ENCODE measurements around the gene TMEM38A.
A peak's percentile ranks its signal among the peaks of the same experiment; 100 is the strongest.

TMEM38A gene

GRCh38 chr19:16660763-16661479 lies at the start of gene TMEM38A:
Gene TMEM38A, plus strand, starts transcription at chr19:16661139. Its CDS starts 79 bp downstream, at chr19:16661218.
- peak; percentile 65 for DNase-seq (ENCODE audit: extremely low spot score)
- CTCF ChIA-PET = interaction anchor here (1.0 to 1.1 kb wide), 5 partner anchors 9 to 218 kb away, joined by 3 to 4 read pairs (median 3); no protein-coding TSS in a partner anchor
- TF ChIP-seq CTCF (IDR thresholded peaks at IDR 0.05; ENCODE audit: control extremely low read depth, extremely low read depth, low read depth, missing control alignments) = no peak
- POLR2A ChIA-PET = interaction anchor here (0.6 to 2.3 kb wide), 3 partner anchors 17 to 76 kb away, joined by 3 to 14 read pairs (median 6); partner anchors contain the start of gene MED26

DNA sequence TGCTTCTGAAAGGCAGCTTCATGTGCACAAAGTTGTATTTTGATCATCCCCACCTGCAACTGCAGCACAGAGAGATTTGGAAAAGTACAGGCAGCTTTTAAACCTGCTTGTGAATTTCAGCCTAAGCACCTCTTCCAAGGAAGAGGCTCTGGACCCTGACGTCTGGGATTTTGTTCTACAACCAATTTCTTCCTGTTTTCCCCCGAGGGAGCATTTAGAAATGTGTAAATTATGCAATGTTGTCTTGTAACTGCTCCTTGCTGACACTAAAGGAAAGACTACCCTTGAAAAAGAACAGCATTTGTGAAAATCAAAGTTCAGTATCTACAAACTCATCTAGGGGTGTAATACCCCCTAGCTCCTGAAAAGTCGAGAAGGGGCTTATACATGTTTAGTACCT lies 48.3 kb upstream of the TMEM38A start:
- POLR2A ChIA-PET = interaction anchor here (0.5 kb wide), 1 partner anchor 694 kb away, joined by 4 read pairs; no protein-coding TSS in a partner anchor
- TF ChIP-seq CTCF (IDR thresholded peaks at IDR 0.05; ENCODE audit: control extremely low read depth, extremely low read depth, low read depth, missing control alignments) = no peak
- no peak for DNase-seq (ENCODE audit: extremely low spot score)
- CTCF ChIA-PET = interaction anchor here (1.0 to 1.8 kb wide), 4 partner anchors 12 to 37 kb away, joined by 3 to 5 read pairs (median 3); no protein-coding TSS in a partner anchor

DNA sequence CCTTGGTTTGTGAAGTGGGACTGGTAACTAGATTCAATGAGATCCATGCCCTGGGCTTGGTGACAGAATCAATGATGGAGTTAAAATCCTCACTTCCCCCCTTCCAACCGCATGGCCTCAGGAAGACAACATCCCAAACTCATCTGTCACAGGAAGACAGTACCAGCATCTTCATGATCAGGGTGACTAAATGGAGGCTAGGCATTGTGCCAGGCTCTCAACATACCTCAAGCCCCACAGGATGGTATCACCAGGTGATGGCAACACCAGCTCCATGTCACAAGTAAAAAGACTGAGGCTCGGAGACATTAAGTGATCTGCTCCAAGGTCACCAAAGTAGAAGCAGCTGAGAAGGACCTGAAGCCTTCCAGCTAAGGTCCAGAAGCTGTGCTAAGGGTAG lies 47.1 kb upstream of the TMEM38A start:
- ChIA-PET CTCF (no interaction called here), POLR2A (interaction anchor here (0.8 kb wide), 1 partner anchor 11 kb away, joined by 3 read pairs; no protein-coding TSS in a partner anchor)
- no peak for DNase-seq (ENCODE audit: extremely low spot score)
- no peak for TF ChIP-seq CTCF (IDR thresholded peaks at IDR 0.05; ENCODE audit: control extremely low read depth, extremely low read depth, low read depth, missing control alignments)

DNA sequence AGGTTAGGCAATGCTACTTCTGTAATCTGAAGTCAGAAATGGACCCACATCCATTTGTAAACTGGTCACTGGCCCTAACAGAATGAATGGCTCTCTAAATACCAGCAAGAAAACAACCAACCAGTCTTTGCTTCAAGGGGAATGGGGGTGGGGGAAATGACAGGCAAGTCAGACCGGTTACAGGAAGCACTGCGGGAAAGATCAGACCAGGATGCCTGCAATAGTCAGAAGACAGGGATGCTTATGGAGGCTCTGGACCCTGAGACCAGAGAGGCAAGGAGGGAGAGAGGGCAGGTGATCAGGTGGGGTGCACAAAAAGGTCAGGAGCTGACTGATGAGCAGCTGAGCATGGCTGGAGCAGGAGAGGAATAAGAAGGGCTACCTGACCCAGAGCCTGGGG lies 46.0 kb upstream of the TMEM38A start:
- no peak for TF ChIP-seq CTCF (IDR thresholded peaks at IDR 0.05; ENCODE audit: control extremely low read depth, extremely low read depth, low read depth, missing control alignments)
- ChIA-PET CTCF (interaction anchor here (0.7 to 2.3 kb wide), 3 partner anchors 10 to 67 kb away, joined by 3 to 9 read pairs (median 5); no protein-coding TSS in a partner anchor), POLR2A (no interaction called here)
- DNase-seq (ENCODE audit: extremely low spot score) = no peak

- ChIA-PET POLR2A (interaction anchor here (0.7 to 1.1 kb wide), 3 partner anchors 9 to 287 kb away, joined by 3 read pairs; no protein-coding TSS in a partner anchor), CTCF (interaction anchor here (1.0 to 2.3 kb wide), 4 partner anchors 15 to 68 kb away, joined by 3 to 9 read pairs (median 4); no protein-coding TSS in a partner anchor)
- no peak for TF ChIP-seq CTCF (IDR thresholded peaks at IDR 0.05; ENCODE audit: control extremely low read depth, extremely low read depth, low read depth, missing control alignments)
- no peak for DNase-seq (ENCODE audit: extremely low spot score)
Measured at GRCh38 chr19:16615808-16616207, 45.1 kb upstream of the TMEM38A start.

DNA sequence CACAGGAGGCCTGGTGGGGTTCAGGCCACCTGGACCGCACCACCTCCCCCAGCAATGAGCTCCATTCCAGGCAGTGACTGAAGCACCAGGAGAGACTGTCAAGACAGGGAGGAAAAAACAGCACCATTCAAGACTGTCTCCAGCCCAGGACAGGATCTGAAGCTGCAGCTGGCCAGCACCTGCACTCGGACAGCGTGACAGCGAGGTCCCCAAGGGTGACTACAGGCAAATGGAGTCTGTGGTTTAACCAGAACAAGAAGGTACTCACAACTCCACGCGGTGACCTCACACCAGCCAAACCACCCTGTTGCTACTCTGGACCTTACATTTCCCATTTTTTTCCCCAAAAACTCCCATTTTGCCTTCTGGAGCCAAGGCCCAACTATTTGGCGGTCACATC lies 42.7 kb upstream of the TMEM38A start:
- TF ChIP-seq CTCF (IDR thresholded peaks at IDR 0.05; ENCODE audit: control extremely low read depth, extremely low read depth, low read depth, missing control alignments) = no peak
- CTCF ChIA-PET = interaction anchor here (0.7 to 2.4 kb wide), 8 partner anchors 9 to 31 kb away, joined by 3 to 9 read pairs (median 4); partner anchors contain the start of gene MED26
- no peak for DNase-seq (ENCODE audit: extremely low spot score)
- POLR2A ChIA-PET = interaction anchor here (0.8 to 2.2 kb wide), 6 partner anchors 9 to 33 kb away, joined by 3 to 14 read pairs (median 4); partner anchors contain the start of gene MED26

All from GM10248 (cell line).